Panc1 (cell line): ENCODE results near the gene UBL7.

Experiments
- CTCF ChIP-seq: fragments of 450-650 bp; IDR thresholded peaks from 2 replicates; pipeline ENCODE4 v1.5.1; 2017; ENCODE audit warnings: mild to moderate bottlenecking
- POLR2AphosphoS5 ChIP-seq: IDR thresholded peaks from 2 replicates; pipeline ENCODE4 v1.6.1; 2012; ENCODE audit warnings: mild to moderate bottlenecking, low read depth, low read length, moderate library complexity
- REST ChIP-seq, 2 experiments: IDR thresholded peaks; 2 replicates each; pipeline ENCODE4 v1.6.1; 2011 to 2012; ENCODE audit warnings: low read depth in 2 of 2, control low read depth in 1 of 2, low read length in 1 of 2, mild to moderate bottlenecking in 1 of 2, moderate library complexity in 1 of 2; ENCODE audit not compliant: insufficient read depth in 1 of 2
- SIN3A ChIP-seq: IDR thresholded peaks from 2 replicates; pipeline ENCODE4 v1.6.1; 2012; ENCODE audit warnings: low read depth, mild to moderate bottlenecking, low read length, moderate library complexity, borderline replicate concordance; ENCODE audit not compliant: insufficient read depth

GRCh38 chr15:74424901-74425528, 35.9 kb downstream of the UBL7 start:
- no peak for TF ChIP-seq CTCF
- no peak for TF ChIP-seq POLR2AphosphoS5
- TF ChIP-seq REST (IDR thresholded peaks at IDR 0.05; ENCODE audit: insufficient read depth in 1 of 2, low read depth in 2 of 2, low read length in 1 of 2): no peak
- no peak for TF ChIP-seq SIN3A
